NOMO-1 (cell line): ENCODE measurements around the gene PAPLN.
A peak's percentile ranks its signal among the peaks of the same experiment; 100 is the strongest.

Experiments used
- DNase-seq, 2 experiments: peaks; one replicate each; lab custom pipeline; 2025; ENCODE audit not compliant: unreplicated experiment in 2 of 2; lab: John Stamatoyannopoulos, UW

Gene PAPLN

GRCh38 chr14:73231981-73232851, 5.1 kb upstream of the PAPLN start:
- no peak for DNase-seq

- no peak for DNase-seq
These were observed 4.3 kb upstream of the PAPLN start for GRCh38 chr14:73232984-73233383.

- no peak for DNase-seq
These were observed 3.7 kb upstream of the PAPLN start for GRCh38 chr14:73233564-73233963.

- DNase-seq = no peak
These were observed 3.3 kb upstream of the PAPLN start for GRCh38 chr14:73234029-73234428.

GRCh38 chr14:73234586-73235394, 2.5 kb upstream of the PAPLN start:
- no peak for DNase-seq

- no peak for DNase-seq
These were observed 1.7 kb upstream of the PAPLN start for GRCh38 chr14:73235531-73236155.

- no peak for DNase-seq
These were observed 1.1 kb upstream of the PAPLN start for GRCh38 chr14:73236157-73236556.

- peak in 1 of 2 experiments; percentile 38 for DNase-seq
These were observed 521 bp upstream of the PAPLN start for GRCh38 chr14:73236752-73237218.

- no peak for DNase-seq
These were observed 599 bp downstream of the PAPLN start for GRCh38 chr14:73237786-73238423.

- DNase-seq = peak; percentile 55 to 62
These were observed 1.1 kb downstream of the PAPLN start for GRCh38 chr14:73238424-73238852.

- no peak for DNase-seq
These were observed 1.6 kb downstream of the PAPLN start for GRCh38 chr14:73238941-73239340.

GRCh38 chr14:73239393-73240241, 2.3 kb downstream of the PAPLN start:
- no peak for DNase-seq

GRCh38 chr14:73240816-73241480, 3.6 kb downstream of the PAPLN start:
- DNase-seq = peak; percentile 68 to 73

GRCh38 chr14:73241481-73242165, 4.3 kb downstream of the PAPLN start:
- DNase-seq = no peak

- DNase-seq = no peak
These were observed 5.1 kb downstream of the PAPLN start for GRCh38 chr14:73242357-73242901.

- no peak for DNase-seq
These were observed 6.0 kb downstream of the PAPLN start for GRCh38 chr14:73243341-73243740.

- DNase-seq = no peak
These were observed 6.4 kb downstream of the PAPLN start for GRCh38 chr14:73243748-73244147.

- no peak for DNase-seq
These were observed 7.4 kb downstream of the PAPLN start for GRCh38 chr14:73244541-73245290.
